Fibroblast of mammary gland (primary cell): ENCODE data around the gene P3H3.

Experiments used
- DNase-seq: peaks from one replicate; pipeline ENCODE4 v3.0.0-alpha.2; 2010; ENCODE audit warnings: low read depth
- H3K4me3 ChIP-seq: 2 replicates; pipeline ENCODE4 v1.5.1; 2011; ENCODE audit warnings: low read depth, mild to moderate bottlenecking, low read length, moderate library complexity; ENCODE audit not compliant: control insufficient read depth
- TF ChIP-seq, protein P1 (sequence below): conservative IDR thresholded peaks from 2 replicates; pipeline ENCODE4 v1.5.1; 2011; ENCODE audit warnings: low read depth, low read length, inconsistent platforms; ENCODE audit not compliant: control insufficient read depth, insufficient read depth

P3H3 gene

DNA sequence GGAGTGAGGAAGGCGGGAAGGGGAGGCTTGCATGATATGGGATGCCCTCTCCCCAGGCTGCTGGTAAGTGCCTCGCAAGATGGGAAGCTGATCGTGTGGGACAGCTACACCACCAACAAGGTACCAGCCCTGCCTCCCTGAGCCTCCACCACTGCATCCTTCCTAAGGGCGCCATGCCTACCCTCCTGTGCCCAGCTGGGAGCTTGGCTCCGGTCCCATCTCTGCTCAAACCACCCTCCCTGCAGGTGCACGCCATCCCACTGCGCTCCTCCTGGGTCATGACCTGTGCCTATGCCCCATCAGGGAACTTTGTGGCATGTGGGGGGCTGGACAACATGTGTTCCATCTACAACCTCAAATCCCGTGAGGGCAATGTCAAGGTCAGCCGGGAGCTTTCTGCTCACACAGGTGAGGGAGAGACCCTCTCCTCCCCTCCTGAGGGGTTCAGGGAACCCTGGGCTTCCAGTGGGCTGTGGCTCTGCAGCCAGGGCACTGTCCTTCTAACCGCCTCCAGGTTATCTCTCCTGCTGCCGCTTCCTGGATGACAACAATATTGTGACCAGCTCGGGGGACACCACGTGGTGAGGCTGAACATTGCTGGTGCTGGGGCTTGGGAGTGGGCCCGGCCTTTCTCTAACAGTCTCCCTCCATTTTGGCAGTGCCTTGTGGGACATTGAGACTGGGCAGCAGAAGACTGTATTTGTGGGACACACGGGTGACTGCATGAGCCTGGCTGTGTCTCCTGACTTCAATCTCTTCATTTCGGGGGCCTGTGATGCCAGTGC, 15.1 kb downstream of the P3H3 start:
- TF ChIP-seq, protein P1, sequence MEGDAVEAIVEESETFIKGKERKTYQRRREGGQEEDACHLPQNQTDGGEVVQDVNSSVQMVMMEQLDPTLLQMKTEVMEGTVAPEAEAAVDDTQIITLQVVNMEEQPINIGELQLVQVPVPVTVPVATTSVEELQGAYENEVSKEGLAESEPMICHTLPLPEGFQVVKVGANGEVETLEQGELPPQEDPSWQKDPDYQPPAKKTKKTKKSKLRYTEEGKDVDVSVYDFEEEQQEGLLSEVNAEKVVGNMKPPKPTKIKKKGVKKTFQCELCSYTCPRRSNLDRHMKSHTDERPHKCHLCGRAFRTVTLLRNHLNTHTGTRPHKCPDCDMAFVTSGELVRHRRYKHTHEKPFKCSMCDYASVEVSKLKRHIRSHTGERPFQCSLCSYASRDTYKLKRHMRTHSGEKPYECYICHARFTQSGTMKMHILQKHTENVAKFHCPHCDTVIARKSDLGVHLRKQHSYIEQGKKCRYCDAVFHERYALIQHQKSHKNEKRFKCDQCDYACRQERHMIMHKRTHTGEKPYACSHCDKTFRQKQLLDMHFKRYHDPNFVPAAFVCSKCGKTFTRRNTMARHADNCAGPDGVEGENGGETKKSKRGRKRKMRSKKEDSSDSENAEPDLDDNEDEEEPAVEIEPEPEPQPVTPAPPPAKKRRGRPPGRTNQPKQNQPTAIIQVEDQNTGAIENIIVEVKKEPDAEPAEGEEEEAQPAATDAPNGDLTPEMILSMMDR: no peak
- H3K4me3 ChIP-seq: no peak overlapping the region
- no peak for DNase-seq

DNA sequence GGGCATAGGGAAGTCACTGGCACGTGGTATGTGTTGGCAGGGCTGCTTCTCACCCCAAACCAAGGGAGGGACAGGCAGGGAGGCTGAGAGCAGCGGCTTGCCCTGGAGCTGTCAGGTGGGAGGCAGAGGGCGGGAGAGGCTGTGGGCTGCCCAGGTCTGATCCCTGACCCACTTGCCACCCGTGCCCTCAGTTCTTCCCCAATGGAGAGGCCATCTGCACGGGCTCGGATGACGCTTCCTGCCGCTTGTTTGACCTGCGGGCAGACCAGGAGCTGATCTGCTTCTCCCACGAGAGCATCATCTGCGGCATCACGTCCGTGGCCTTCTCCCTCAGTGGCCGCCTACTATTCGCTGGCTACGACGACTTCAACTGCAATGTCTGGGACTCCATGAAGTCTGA, 17.2 kb downstream of the P3H3 start:
- TF ChIP-seq, protein P1: no peak
- H3K4me3 ChIP-seq: no peak overlapping the region
- no peak for DNase-seq

DNA sequence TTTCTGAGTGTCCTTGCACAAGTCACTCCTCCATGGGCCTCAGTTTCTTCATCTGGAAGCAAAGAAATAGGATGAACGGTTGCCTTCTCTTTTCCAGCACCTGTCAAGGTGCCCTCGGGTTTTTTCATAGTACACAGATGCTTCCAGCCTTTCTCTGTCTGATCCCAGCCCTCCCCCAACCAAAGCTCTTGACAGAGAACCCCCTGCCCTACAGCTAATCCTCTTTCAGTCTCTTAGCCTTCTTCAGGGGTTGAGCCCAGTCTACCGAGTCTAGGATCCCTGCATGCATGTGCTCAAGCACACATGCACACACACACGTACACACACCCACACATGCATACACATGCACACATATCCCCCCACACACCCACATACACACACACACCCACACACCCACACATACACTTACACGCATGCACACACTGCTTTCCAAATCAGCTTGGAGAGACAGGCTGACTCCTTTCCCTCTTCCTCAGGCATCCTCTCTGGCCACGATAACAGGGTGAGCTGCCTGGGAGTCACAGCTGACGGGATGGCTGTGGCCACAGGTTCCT, 18.2 kb downstream of the P3H3 start:
- TF ChIP-seq, protein P1: no peak
- DNase-seq: no peak
- no peak overlapping the region for H3K4me3 ChIP-seq

- DNase-seq: no peak
- H3K4me3 ChIP-seq: no peak overlapping the region
- TF ChIP-seq, protein P1: no peak
These were observed 19.5 kb downstream of the P3H3 start for GRCh38 chr12:6847676-6848075.

GRCh38 chr12:6849427-6849826, 21.2 kb downstream of the P3H3 start:
- no peak overlapping the region for H3K4me3 ChIP-seq
- TF ChIP-seq, protein P1: no peak
- DNase-seq: no peak

DNA sequence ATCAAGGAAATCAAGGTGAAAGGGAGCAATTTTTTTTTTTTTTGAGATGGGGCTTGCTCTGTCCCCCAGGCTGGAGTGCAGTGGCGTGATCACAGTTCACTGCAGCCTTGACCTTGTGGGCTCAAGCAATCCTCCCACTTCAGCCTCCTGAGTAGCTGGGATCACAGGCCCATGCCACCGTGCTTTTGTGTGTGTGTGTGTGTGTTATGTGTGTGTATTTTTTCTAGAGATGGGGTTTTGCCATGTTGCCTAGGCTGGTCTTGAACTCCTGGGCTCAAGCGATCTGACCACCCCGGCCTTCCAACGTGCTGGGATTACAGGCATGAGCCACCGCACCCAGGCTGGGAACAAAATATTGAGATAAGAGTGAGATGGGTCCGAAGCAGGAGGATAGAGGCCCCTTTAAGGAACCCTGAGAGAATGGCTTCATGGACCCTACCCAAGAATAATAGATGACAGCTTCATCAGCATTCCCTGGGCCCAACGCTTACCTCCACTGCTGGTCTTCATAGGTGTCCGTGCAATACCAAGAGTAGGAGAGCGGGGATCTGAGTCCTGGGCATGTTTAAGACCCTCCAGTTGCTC, 21.9 kb downstream of the P3H3 start:
- TF ChIP-seq, protein P1: no peak
- DNase-seq: no peak
- H3K4me3 ChIP-seq: peak overlapping the region; percentile 93
